Astrocyte of the cerebellum (primary cell): ENCODE measurements around the gene R3HCC1L.
A peak's percentile ranks its signal among the peaks of the same experiment; 100 is the strongest.
"Not testable (repeated sequence)": the region's sequence is repeated elsewhere in the genome, so short reads cannot be mapped to it uniquely, and the experiment has no call there.

ENCODE experiments used
- DNase-seq: peaks from one replicate; pipeline ENCODE4 v3.0.0-alpha.2; 2011; ENCODE audit warnings: low read depth
- H3K4me3 ChIP-seq: 2 replicates; pipeline ENCODE4 v1.5.1; 2011; ENCODE audit warnings: mild to moderate bottlenecking, low read depth, low read length, moderate library complexity
- in situ Hi-C: cut with HindIII; loops from 2 replicates; pipeline ENCODE4 v1.10.0; 2017; ENCODE audit warnings: low sequenced_read_pairs
- TF ChIP-seq, protein P1 (sequence below): IDR thresholded peaks from 2 replicates; pipeline ENCODE4 v1.5.1; 2012; ENCODE audit warnings: low read length, low read depth, moderate library complexity, mild to moderate bottlenecking; ENCODE audit errors: missing control alignments

Gene R3HCC1L

DNA sequence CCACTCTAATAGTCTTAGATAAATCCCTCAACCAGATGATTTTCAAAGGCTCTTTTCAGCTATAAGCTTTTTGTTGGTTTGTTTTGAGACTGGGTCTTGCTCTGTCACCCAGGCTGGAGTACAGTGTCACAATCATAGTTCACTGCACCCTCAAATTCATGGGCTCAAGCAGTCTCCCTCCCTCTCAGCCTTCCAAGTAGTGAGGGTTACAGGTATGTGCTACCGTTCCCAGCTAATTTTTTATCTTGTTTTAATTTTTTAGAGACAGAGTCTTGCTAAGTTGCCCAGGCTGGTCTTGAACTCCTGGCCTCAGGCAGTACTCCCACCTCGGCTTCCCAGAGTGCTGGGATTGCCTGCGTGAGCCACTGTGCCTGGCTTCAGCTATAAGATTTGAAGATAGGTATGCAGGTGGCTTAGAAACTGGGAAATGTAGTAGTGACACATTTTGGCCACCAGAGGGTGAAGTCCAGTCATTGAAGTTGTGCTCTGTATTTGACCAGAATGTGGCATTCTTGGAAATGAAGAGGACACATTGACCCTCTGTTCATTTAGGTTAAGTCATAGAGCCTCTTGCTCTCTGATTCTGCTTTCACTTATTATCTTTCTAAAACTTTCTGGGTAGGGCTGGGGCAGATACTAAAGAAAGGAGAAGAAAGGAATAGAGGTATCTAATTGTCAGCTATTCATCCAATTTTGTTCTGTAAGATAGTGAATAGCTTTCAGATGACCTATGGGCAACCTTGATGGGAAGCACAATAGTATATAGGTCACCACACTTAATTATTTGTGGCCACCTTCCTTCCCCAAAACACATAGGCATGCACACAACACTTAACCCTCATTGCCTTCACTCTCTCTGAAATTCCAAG is 36.0 kb downstream of the R3HCC1L start:
- in situ Hi-C loops: loop anchor here (5.0 kb wide), 1 partner anchor 33 kb away; no protein-coding TSS in a partner anchor
- H3K4me3 ChIP-seq: no peak overlapping the region
- TF ChIP-seq, protein P1, sequence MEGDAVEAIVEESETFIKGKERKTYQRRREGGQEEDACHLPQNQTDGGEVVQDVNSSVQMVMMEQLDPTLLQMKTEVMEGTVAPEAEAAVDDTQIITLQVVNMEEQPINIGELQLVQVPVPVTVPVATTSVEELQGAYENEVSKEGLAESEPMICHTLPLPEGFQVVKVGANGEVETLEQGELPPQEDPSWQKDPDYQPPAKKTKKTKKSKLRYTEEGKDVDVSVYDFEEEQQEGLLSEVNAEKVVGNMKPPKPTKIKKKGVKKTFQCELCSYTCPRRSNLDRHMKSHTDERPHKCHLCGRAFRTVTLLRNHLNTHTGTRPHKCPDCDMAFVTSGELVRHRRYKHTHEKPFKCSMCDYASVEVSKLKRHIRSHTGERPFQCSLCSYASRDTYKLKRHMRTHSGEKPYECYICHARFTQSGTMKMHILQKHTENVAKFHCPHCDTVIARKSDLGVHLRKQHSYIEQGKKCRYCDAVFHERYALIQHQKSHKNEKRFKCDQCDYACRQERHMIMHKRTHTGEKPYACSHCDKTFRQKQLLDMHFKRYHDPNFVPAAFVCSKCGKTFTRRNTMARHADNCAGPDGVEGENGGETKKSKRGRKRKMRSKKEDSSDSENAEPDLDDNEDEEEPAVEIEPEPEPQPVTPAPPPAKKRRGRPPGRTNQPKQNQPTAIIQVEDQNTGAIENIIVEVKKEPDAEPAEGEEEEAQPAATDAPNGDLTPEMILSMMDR: peak; percentile 80
- DNase-seq: peak; percentile 28

DNA sequence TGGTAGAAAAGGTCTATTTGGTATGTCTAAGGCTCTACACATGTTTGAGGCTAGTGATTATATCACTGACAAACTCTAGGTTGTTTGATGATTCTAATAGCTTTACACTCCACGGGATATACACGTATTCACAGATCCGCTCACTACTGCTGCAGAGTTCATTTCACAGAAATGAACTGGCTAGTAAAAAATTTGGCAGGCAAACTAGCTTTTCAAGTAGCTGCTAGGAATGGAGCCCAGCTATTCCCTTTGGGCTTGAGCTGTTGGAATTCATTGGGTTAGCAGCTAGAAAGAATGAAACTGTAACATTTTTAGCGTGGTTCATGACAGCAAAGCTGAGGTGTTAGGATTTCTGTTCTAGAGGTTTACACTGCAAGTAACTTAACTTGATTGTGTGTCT is 37.6 kb downstream of the R3HCC1L start:
- DNase-seq: peak; percentile 48
- in situ Hi-C loops: loop anchor here (5.0 kb wide), 1 partner anchor 35 kb away; no protein-coding TSS in a partner anchor
- TF ChIP-seq, protein P1: no peak
- no peak overlapping the region for H3K4me3 ChIP-seq

- DNase-seq: no peak
- no peak overlapping the region for H3K4me3 ChIP-seq
- in situ Hi-C loops: loop anchor here (5.0 kb wide), 1 partner anchor 35 kb away; no protein-coding TSS in a partner anchor
- TF ChIP-seq, protein P1: no peak
Measured at GRCh38 chr10:98172495-98172894, 38.0 kb downstream of the R3HCC1L start.

DNA sequence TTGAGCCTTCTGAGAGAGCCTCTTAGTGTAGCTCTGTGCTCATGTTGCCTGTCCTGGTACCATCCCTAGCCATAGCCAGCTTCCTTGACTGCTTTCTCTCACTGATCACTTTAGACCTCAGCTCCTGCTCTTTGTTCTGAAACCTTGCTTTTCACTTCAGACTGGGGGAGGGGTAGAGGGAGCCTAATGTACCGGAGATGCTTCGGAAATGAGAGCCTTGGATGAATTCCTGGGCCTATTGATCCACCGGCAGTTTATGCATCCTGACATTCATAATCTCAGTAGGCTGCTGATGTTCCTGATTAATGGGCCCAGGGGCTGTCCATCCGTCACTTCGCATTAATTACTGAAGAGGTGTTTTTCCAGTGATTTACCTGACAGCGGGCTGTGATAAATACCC is 38.8 kb downstream of the R3HCC1L start:
- no peak overlapping the region for H3K4me3 ChIP-seq
- in situ Hi-C loops: loop anchor here (5.0 kb wide), 1 partner anchor 36 kb away; no protein-coding TSS in a partner anchor
- DNase-seq: no peak
- TF ChIP-seq, protein P1: no peak

DNA sequence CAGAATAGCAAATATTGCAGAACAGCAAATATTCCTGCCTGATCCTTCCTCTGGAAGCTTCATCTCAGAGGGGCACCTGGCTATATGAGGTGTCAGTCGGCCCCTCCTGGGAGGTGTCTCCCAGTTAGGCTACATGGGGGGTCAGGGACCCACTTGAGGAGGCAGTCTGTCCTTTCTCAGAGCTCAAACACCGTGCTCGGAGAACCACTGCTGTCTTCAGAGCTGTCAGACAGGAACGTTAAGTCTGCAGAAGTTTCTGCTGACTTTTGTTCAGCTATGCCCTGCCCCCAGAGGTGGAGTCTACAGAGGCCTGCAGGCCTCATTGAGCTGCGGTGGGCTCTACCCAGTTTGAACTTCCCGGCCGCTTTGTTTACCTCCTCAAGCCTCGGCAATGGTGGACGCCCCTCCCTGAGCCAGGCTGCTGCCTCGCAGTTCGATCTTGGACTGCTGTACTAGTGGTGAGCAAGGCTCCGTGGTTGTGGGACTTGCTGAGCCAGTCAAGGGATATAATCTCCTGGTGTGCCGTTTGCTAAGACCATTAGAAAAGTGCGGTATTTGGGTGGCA is 48.0 kb downstream of the R3HCC1L start:
- DNase-seq, H3K4me3 ChIP-seq, in situ Hi-C loops: not testable (repeated sequence)

GRCh38 chr10:98186681-98187080 is 52.2 kb downstream of the R3HCC1L start:
- in situ Hi-C loops: no loop called here

DNA sequence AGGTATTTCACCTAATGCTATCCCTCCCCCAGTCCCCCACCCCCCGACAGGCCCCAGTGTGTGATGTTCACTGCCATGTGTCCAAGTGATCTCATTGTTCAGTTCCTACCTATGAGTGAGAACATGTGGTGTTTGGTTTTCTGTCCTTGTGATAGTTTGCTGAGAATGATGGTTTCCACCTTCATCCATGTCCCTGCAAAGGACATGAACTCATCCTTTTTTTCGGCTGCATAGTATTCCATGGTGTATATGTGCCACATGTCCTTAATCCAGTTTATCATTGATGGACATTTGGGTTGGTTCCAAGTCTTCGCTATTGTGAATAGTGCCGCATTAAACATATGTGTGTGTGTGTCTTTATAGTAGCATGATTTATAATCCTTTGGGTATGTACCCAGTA is 56.3 kb downstream of the R3HCC1L start:
- DNase-seq, H3K4me3 ChIP-seq, in situ Hi-C loops: not testable (repeated sequence)

More at GRCh38 chr10:98186681-98187080, 52.2 kb downstream of the R3HCC1L start:
- DNase-seq: no peak
- TF ChIP-seq, protein P1: no peak
- no peak overlapping the region for H3K4me3 ChIP-seq
